ENCODE data around the gene DYNC2H1.
"Not testable (repeated sequence)": the region's sequence is repeated elsewhere in the genome, so short reads cannot be mapped to it uniquely, and the experiment has no call there.

The DYNC2H1 gene

DNA sequence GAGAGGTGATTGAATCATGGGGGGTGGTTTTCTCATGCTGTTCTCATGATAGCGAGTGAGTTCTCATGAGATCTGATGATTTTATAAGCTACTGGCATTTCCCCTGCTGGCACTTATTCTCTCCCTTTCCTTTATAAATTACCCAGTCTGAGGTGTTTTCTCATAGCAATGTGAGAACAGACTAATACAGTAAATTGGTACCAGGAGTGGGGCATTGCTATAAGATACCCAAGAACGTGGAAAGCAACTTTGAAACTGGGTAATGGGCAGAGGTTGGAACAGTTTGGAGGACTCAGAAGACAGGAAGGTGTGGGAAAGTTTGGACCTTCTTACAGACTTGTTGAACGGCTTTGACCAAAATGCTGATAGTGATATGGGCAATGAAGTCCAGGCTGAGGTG, 265.0 kb downstream of the DYNC2H1 start:
- H3K36me3 ChIP-seq (ENCODE audit: control insufficient read depth in 4 of 4, insufficient read depth in 4 of 4, low read length in 3 of 4); DNase-seq; H3K27me3 ChIP-seq (replicated peaks in 2 of 5; ENCODE audit: control insufficient read depth in 4 of 5, insufficient read depth in 5 of 5, low read length in 4 of 5); CTCF ChIA-PET; H3K27ac ChIP-seq (ENCODE audit: insufficient read depth in 1 of 2, low read depth in 1 of 2, low read length in 2 of 2, poor library complexity in 1 of 2, severe bottlenecking in 2 of 2); H3K4me3 ChIP-seq (ENCODE audit: control insufficient read depth in 1 of 7, extremely low read depth in 1 of 7, insufficient read depth in 4 of 7, low read depth in 2 of 7, low read length in 6 of 7); H3K4me1 ChIP-seq (ENCODE audit: control extremely low read depth in 1 of 4, control insufficient read depth in 4 of 4, insufficient read depth in 4 of 4, low read length in 3 of 4); POLR2A ChIA-PET: not testable (repeated sequence)
- 46% methylated on average over 2 of the region's 3 CpGs for WGBS (ENCODE audit: insufficient coverage)
- H3K9me3 ChIP-seq (ENCODE audit: control extremely low read depth in 1 of 5, control insufficient read depth in 4 of 5, insufficient read depth in 2 of 5, low read depth in 1 of 5, low read length in 4 of 5): peaks cover 0 to 19% (median 0%) of the 10 kb centered on the region in 5 experiments

DNA sequence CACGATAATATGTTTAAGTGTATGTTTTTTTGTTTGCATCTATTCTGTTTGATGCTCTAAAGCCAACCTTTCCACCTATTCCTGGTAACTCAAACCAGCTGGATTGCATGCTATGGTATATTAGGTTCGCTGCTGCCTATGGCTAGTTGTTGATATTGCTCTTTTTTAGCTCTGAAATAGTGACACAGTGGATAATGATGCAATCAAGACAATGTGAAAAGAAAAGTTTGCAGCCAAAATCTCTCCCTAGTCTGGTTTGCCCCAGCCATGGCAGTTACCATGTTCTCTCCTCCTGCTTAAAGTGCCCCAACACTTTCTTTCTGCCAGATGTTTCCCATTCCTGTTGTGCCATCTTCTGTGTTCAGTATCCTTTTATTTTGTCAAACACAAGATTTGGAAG, 269.7 kb downstream of the DYNC2H1 start:
- H3K27ac ChIP-seq (ENCODE audit: insufficient read depth in 1 of 2, low read depth in 1 of 2, low read length in 2 of 2, poor library complexity in 1 of 2, severe bottlenecking in 2 of 2): no peak overlapping the region
- POLR2A ChIA-PET: interaction anchor here (0.6 kb wide), 1 partner anchor 94 kb away, joined by 3 read pairs; no protein-coding TSS in a partner anchor
- no peaks in the 10 kb centered on the region for H3K36me3 ChIP-seq (ENCODE audit: control insufficient read depth in 4 of 4, insufficient read depth in 4 of 4, low read length in 3 of 4)
- no peaks in the 10 kb centered on the region for H3K27me3 ChIP-seq (replicated peaks in 2 of 5; ENCODE audit: control insufficient read depth in 4 of 5, insufficient read depth in 5 of 5, low read length in 4 of 5)
- H3K4me3 ChIP-seq (ENCODE audit: control insufficient read depth in 1 of 7, extremely low read depth in 1 of 7, insufficient read depth in 4 of 7, low read depth in 2 of 7, low read length in 6 of 7): no peak overlapping the region
- CTCF ChIA-PET: no interaction called here
- no CpG with 5 or more reads among the region's 2 CpGs for WGBS (ENCODE audit: insufficient coverage)
- peaks cover 0 to 13% (median 0%) of the 10 kb centered on the region in 5 experiments for H3K9me3 ChIP-seq (ENCODE audit: control extremely low read depth in 1 of 5, control insufficient read depth in 4 of 5, insufficient read depth in 2 of 5, low read depth in 1 of 5, low read length in 4 of 5)
- DNase-seq: no peak
- H3K4me1 ChIP-seq (ENCODE audit: control extremely low read depth in 1 of 4, control insufficient read depth in 4 of 4, insufficient read depth in 4 of 4, low read length in 3 of 4): no peaks in the 10 kb centered on the region

DNA sequence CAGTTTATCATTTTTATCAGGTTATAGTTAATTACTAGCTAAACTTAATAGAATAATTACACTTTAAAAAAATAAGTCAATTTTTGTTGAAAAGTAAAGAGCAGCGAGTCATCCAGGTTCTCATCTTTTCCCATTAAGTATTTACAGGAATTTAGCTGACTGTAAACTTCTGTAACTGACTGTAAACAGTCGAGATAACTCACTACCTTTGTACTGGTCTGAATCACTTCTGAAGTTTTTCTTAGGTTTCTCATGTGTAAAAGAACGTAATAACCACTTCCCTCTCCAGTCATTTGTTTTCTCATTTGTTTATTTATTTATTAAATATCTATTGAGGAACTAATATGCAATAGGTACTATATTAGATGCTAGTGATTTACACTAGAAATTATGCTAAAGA, 270.8 kb downstream of the DYNC2H1 start:
- 100% methylated on average over 2 of the region's 3 CpGs for WGBS (ENCODE audit: insufficient coverage)
- H3K4me3 ChIP-seq (ENCODE audit: control insufficient read depth in 1 of 7, extremely low read depth in 1 of 7, insufficient read depth in 4 of 7, low read depth in 2 of 7, low read length in 6 of 7): no peak overlapping the region
- DNase-seq: no peak
- POLR2A ChIA-PET: no interaction called here
- no peaks in the 10 kb centered on the region for H3K4me1 ChIP-seq (ENCODE audit: control extremely low read depth in 1 of 4, control insufficient read depth in 4 of 4, insufficient read depth in 4 of 4, low read length in 3 of 4)
- no peaks in the 10 kb centered on the region for H3K27me3 ChIP-seq (replicated peaks in 2 of 5; ENCODE audit: control insufficient read depth in 4 of 5, insufficient read depth in 5 of 5, low read length in 4 of 5)
- no peak overlapping the region for H3K27ac ChIP-seq (ENCODE audit: insufficient read depth in 1 of 2, low read depth in 1 of 2, low read length in 2 of 2, poor library complexity in 1 of 2, severe bottlenecking in 2 of 2)
- CTCF ChIA-PET: no interaction called here
- peaks cover 0 to 5% (median 0%) of the 10 kb centered on the region in 5 experiments for H3K9me3 ChIP-seq (ENCODE audit: control extremely low read depth in 1 of 5, control insufficient read depth in 4 of 5, insufficient read depth in 2 of 5, low read depth in 1 of 5, low read length in 4 of 5)
- no peaks in the 10 kb centered on the region for H3K36me3 ChIP-seq (ENCODE audit: control insufficient read depth in 4 of 4, insufficient read depth in 4 of 4, low read length in 3 of 4)

DNA sequence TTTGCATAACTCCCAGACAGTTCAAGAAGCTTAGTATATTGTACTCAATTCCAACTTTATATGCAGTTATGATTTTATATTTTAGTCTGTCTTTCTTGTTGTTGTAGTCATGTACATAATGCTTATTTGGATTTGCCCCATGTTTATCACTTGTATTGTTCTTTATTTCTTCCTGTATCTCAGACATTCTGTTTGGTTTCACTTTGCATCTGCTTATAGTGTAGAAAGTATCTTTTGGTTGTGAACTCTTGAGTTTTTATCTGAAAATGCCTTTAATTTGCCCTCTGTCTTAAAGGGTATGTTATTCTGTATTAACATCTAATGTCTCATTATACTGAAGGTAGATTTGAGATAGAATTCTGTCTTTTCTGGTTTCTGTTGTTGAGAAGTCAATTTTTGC, 275.4 kb downstream of the DYNC2H1 start:
- no peaks in the 10 kb centered on the region for H3K9me3 ChIP-seq (ENCODE audit: control extremely low read depth in 1 of 5, control insufficient read depth in 4 of 5, insufficient read depth in 2 of 5, low read depth in 1 of 5, low read length in 4 of 5)
- H3K4me3 ChIP-seq (ENCODE audit: control insufficient read depth in 1 of 7, extremely low read depth in 1 of 7, insufficient read depth in 4 of 7, low read depth in 2 of 7, low read length in 6 of 7): no peak overlapping the region
- H3K36me3 ChIP-seq (ENCODE audit: control insufficient read depth in 4 of 4, insufficient read depth in 4 of 4, low read length in 3 of 4): no peaks in the 10 kb centered on the region
- DNase-seq: no peak
- H3K4me1 ChIP-seq (ENCODE audit: control extremely low read depth in 1 of 4, control insufficient read depth in 4 of 4, insufficient read depth in 4 of 4, low read length in 3 of 4): no peaks in the 10 kb centered on the region
- ChIA-PET POLR2A (no interaction called here), CTCF (no interaction called here)
- H3K27me3 ChIP-seq (replicated peaks in 2 of 5; ENCODE audit: control insufficient read depth in 4 of 5, insufficient read depth in 5 of 5, low read length in 4 of 5): no peaks in the 10 kb centered on the region
- no peak overlapping the region for H3K27ac ChIP-seq (ENCODE audit: insufficient read depth in 1 of 2, low read depth in 1 of 2, low read length in 2 of 2, poor library complexity in 1 of 2, severe bottlenecking in 2 of 2)

DNA sequence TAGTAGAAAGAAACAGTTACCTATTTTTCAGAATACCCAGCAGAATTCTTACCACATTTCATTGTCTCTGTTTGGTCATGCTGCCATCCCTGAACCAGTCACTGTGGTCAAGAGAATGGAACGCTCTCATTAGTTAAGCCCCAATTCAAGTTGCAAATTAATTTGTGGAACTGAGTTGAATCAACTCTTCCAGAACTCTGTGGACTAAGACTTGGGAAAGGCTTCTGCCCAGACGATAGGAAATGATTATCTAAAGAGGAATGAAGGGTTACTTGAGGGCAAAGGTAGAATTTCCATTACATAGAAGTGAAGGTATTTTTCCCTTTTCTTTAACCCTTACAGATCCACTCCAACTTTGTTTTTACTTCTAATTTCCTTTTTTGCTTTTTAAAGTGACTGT, 286.4 kb downstream of the DYNC2H1 start:
- H3K36me3 ChIP-seq (ENCODE audit: control insufficient read depth in 4 of 4, insufficient read depth in 4 of 4, low read length in 3 of 4): no peaks in the 10 kb centered on the region
- no peak overlapping the region for H3K4me3 ChIP-seq (ENCODE audit: control insufficient read depth in 1 of 7, extremely low read depth in 1 of 7, insufficient read depth in 4 of 7, low read depth in 2 of 7, low read length in 6 of 7)
- no peaks in the 10 kb centered on the region for H3K27me3 ChIP-seq (replicated peaks in 2 of 5; ENCODE audit: control insufficient read depth in 4 of 5, insufficient read depth in 5 of 5, low read length in 4 of 5)
- peaks cover 0 to 6% (median 0%) of the 10 kb centered on the region in 5 experiments for H3K9me3 ChIP-seq (ENCODE audit: control extremely low read depth in 1 of 5, control insufficient read depth in 4 of 5, insufficient read depth in 2 of 5, low read depth in 1 of 5, low read length in 4 of 5)
- H3K27ac ChIP-seq (ENCODE audit: insufficient read depth in 1 of 2, low read depth in 1 of 2, low read length in 2 of 2, poor library complexity in 1 of 2, severe bottlenecking in 2 of 2): no peak overlapping the region
- DNase-seq: no peak
- ChIA-PET POLR2A (no interaction called here), CTCF (no interaction called here)
- H3K4me1 ChIP-seq (ENCODE audit: control extremely low read depth in 1 of 4, control insufficient read depth in 4 of 4, insufficient read depth in 4 of 4, low read length in 3 of 4): no peaks in the 10 kb centered on the region
- 100% methylated on average over 1 of the region's 2 CpGs for WGBS (ENCODE audit: insufficient coverage)

DNA sequence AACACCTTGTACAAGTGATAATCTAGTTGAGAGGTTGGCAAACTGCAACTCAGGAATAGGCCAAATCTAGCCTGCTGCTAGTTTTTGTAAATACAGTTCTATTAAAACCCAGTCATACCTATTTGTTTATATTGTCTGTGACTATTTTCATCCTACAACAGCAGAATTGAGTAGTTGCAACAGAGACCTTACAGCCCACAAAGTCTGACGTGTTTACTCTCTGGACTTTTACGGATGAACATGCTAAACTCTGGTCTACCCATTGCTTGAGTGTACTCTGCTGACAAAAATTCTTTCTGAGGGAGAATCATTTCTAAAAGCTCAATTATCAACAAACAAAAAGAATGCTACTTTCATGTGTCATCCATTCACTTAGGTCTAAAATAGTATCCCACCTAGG, 287.0 kb downstream of the DYNC2H1 start:
- no peaks in the 10 kb centered on the region for H3K27me3 ChIP-seq (replicated peaks in 2 of 5; ENCODE audit: control insufficient read depth in 4 of 5, insufficient read depth in 5 of 5, low read length in 4 of 5)
- WGBS (ENCODE audit: insufficient coverage): 100% methylated on average over 2 of the region's 2 CpGs
- H3K4me1 ChIP-seq (ENCODE audit: control extremely low read depth in 1 of 4, control insufficient read depth in 4 of 4, insufficient read depth in 4 of 4, low read length in 3 of 4): no peaks in the 10 kb centered on the region
- CTCF ChIA-PET: no interaction called here
- peaks cover 0 to 6% (median 0%) of the 10 kb centered on the region in 5 experiments for H3K9me3 ChIP-seq (ENCODE audit: control extremely low read depth in 1 of 5, control insufficient read depth in 4 of 5, insufficient read depth in 2 of 5, low read depth in 1 of 5, low read length in 4 of 5)
- H3K4me3 ChIP-seq (ENCODE audit: control insufficient read depth in 1 of 7, extremely low read depth in 1 of 7, insufficient read depth in 4 of 7, low read depth in 2 of 7, low read length in 6 of 7): no peak overlapping the region
- no peaks in the 10 kb centered on the region for H3K36me3 ChIP-seq (ENCODE audit: control insufficient read depth in 4 of 4, insufficient read depth in 4 of 4, low read length in 3 of 4)
- DNase-seq: no peak
- no peak overlapping the region for H3K27ac ChIP-seq (ENCODE audit: insufficient read depth in 1 of 2, low read depth in 1 of 2, low read length in 2 of 2, poor library complexity in 1 of 2, severe bottlenecking in 2 of 2)
- POLR2A ChIA-PET: no interaction called here

DNA sequence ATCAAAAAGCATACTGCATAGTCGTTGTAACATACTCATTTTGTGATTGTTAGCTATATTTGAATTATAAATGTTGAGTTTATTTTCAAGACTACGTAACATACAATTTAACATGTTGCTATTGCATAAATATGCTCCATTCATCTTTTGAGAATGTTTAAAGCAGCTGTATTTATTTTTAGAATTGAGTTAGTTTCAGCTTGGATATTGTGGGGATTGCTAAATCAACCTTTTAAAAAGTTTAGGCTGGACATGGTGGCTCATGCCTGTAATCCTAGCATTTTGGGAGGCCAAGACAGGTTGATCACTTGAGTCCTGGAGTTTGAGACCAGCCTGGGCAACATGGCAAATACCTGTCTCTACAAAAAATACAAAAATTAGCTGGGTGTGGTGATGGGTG, 288.1 kb downstream of the DYNC2H1 start:
- POLR2A ChIA-PET: no interaction called here
- CTCF ChIA-PET: no interaction called here
- H3K27me3 ChIP-seq (replicated peaks in 2 of 5; ENCODE audit: control insufficient read depth in 4 of 5, insufficient read depth in 5 of 5, low read length in 4 of 5): no peaks in the 10 kb centered on the region
- no peak for DNase-seq
- no peak overlapping the region for H3K4me3 ChIP-seq (ENCODE audit: control insufficient read depth in 1 of 7, extremely low read depth in 1 of 7, insufficient read depth in 4 of 7, low read depth in 2 of 7, low read length in 6 of 7)
- H3K27ac ChIP-seq (ENCODE audit: insufficient read depth in 1 of 2, low read depth in 1 of 2, low read length in 2 of 2, poor library complexity in 1 of 2, severe bottlenecking in 2 of 2): no peak overlapping the region
- no peaks in the 10 kb centered on the region for H3K36me3 ChIP-seq (ENCODE audit: control insufficient read depth in 4 of 4, insufficient read depth in 4 of 4, low read length in 3 of 4)
- H3K4me1 ChIP-seq (ENCODE audit: control extremely low read depth in 1 of 4, control insufficient read depth in 4 of 4, insufficient read depth in 4 of 4, low read length in 3 of 4): no peaks in the 10 kb centered on the region
- H3K9me3 ChIP-seq (ENCODE audit: control extremely low read depth in 1 of 5, control insufficient read depth in 4 of 5, insufficient read depth in 2 of 5, low read depth in 1 of 5, low read length in 4 of 5): peaks cover 0 to 2% (median 0%) of the 10 kb centered on the region in 5 experiments
- no CpG with 5 or more reads among the region's 2 CpGs for WGBS (ENCODE audit: insufficient coverage)

Data from common myeloid progenitor, CD34-positive (primary cell).